GM19372 (cell line): ENCODE measurements around the gene SH3PXD2A.

Experiments
- ATAC-seq: cut with Tn5 transposase; IDR thresholded peaks from one replicate; pipeline ENCODE4 v1.9.1; 2021; ENCODE audit warnings: mild to moderate bottlenecking, low read depth, moderate library complexity; ENCODE audit not compliant: unreplicated experiment

The SH3PXD2A gene

DNA sequence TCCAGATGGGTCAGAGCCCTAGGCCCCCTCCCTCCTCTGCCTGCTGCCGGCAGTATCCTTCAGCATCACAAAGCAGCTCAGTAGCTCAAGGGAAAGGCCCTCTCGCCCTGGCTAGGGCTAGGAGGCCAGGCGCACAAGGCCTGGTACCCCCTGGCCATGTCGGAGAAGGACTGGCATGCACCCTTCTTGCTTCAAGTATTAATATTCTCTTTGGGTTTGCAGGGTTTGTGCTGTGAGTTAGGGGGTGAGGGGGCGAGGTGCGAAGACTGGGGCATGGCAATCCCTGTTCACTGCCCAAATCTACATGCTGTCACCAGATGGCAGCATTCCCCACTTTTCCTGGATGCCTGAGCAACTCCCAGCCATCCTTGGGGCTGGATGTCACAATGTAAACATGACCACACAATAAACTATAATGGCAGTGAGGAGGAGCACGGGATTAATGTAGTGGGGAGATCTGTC lies 256.7 kb downstream of the SH3PXD2A start:
- ATAC-seq, result no peak

GRCh38 chr10:103597003-103597402 lies 258.4 kb downstream of the SH3PXD2A start:
- ATAC-seq, result no peak

- no peak for ATAC-seq
These were observed 259.2 kb downstream of the SH3PXD2A start for GRCh38 chr10:103595933-103596726.

DNA sequence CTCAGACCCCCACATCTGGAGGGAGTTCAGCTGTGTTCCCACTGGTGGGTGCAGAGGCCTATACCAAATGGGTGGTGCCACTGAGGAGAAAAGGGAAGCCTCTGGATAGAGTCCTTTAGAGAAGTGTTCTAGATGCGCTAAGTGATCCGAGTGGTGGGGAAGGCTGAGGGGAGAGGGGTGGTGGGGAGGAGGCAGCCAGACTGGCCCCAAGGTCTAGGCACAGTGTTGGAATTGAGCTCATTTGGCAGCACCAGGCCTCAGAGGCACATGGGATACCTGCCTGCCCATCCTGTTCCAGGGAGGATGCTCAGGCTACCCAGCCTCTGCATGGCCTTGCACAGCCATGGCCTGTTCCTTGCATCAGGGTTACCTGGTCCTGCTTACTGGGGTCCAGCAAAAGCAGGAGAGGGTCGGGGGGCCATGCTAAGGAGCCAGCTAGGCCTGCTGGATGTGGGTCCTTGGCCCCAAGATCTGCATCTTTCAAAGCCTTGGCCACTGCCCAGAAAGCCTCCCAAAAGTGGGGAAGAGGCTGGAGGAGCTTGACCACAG lies 262.3 kb downstream of the SH3PXD2A start:
- ATAC-seq, result no peak

- ATAC-seq, result no peak
These were observed 263.0 kb downstream of the SH3PXD2A start for GRCh38 chr10:103592186-103593021.

DNA sequence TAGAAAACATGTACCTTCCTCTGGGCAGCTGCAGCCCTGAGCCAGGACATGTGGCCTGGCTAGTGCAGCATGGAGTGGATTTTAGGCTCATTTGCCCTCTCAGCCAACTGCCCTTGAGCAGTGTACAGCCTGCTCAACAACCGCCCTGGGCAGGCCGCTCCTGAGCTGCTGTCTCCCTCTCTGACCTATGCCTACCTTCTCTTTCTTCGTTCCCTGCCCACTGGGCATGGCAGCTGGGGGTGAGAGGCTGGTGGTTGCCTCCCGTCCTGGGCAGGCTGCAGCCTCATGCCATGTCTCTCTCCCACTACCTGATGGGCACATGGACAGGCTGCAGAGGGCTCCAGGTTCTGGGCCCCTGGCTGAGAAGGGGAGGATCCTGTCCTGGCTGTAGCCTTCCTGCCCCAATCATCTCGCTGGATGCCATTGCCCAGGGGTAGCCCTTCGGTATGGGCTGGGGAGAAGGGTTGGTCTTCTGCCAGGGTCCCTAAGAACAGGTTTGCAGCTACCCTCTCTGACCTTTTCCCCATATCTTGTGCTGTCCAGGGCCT lies 264.6 kb downstream of the SH3PXD2A start:
- ATAC-seq, result no peak

- no peak for ATAC-seq
These were observed 265.3 kb downstream of the SH3PXD2A start for GRCh38 chr10:103590060-103590459.

DNA sequence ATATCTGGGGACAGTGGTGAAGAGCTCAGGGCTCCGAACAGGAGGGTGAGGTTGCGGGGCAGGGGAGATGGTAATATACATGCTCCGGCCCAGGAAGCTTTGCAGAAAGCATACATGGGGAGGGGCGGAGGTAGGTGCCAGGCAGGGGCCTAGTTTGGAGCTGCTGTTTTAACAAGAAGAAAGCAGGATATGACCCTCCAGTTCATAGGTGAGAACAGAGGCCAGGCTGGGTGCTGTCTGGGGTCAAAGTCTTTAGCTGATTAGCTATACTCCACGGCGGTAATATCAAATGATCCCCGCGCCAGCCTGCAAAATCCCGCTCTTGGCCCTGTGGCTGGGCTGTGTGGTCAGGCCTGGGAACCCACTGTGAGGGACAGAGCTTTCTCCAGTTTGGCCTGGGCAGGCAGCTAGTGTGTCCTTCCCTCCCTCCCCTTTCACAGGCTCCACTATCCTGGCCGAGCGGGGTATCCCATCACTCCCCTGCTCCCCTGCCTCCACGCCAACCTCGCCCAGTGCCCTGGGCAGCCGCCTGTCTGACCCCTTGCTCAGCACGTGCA lies 266.2 kb downstream of the SH3PXD2A start:
- ATAC-seq, result no peak

DNA sequence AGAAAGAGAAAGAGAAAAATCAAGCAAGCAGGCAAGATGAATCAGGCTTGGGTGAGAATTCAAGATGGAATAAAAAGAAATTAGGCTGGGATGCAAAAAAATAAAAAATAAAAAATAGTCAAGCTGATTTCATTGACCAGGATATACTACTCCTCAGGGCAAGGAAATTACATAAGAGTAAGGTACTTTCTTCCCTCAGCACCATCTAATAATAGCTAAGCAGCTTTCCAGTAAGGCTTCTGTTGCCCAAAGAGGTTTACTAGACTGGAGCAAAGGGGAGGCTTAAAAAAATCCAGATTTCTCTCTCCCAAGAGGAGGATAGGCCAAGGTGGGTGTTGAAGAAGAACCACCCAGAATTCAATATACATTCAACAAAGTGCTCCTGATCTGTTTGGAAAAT lies 268.3 kb downstream of the SH3PXD2A start:
- no peak for ATAC-seq

DNA sequence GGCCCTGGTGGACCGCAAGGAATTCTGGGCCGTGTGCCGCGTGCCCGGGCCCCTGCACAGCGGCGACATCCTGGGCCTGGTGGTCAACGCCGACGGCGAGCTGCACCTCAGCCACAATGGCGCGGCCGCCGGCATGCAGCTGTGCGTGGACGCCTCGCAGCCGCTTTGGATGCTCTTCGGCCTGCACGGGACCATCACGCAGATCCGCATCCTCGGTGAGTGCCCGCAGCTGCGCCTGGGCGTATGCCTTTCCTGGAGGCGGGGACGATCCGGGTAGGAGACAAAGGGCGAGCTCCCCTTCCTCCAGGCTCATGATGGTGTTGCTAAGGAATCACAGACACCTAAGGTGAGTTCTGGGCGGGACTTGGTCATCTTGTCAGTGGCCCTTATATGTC lies 270.4 kb downstream of the SH3PXD2A start:
- ATAC-seq, result no peak

- no peak for ATAC-seq
These were observed 271.0 kb downstream of the SH3PXD2A start for GRCh38 chr10:103584216-103585010.

- ATAC-seq, result no peak
These were observed 271.5 kb downstream of the SH3PXD2A start for GRCh38 chr10:103583871-103584215.

GRCh38 chr10:103582331-103583123 lies 272.8 kb downstream of the SH3PXD2A start:
- ATAC-seq, result no peak

GRCh38 chr10:103581499-103581898 lies 273.9 kb downstream of the SH3PXD2A start:
- ATAC-seq, result no peak

DNA sequence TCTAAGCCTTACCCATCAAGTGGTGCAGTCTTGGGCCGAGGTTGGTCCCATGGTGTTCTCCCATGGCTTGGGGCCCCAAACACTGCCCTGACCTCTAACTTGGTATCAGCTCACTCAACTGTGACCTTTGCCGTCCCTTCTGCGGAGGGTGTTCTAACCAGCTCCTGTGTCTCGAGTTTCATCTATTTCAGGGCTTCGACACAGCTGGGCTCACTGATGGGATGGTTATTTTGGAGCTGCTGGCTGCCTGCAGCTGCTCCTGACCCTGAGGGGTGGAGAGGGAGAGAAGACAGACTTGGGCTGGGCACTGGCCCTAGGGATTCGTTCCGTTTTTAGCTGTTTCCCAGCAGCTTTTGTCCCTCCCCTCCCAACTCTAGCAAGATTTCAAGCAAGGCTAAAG lies 274.9 kb downstream of the SH3PXD2A start:
- no peak for ATAC-seq

DNA sequence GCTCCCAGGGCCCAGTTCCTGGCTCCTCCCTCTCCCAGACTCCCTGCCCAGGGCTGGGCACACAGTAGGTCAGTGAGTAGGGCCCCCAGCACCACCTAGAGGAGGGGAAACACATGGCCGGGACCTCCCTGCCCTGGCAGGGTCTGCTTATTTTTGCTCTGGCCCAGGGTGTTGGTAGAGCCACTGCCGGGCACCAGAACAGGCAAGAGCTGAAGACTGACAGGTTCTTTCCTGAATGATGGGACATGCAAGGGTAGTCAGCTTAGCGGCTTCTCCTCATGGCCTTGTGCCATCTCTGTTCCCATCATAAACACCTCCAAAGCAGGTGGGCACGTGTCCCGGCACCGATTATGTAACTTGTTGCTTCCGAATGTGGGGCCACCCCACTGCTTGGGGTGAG lies 275.4 kb downstream of the SH3PXD2A start:
- ATAC-seq, result no peak

DNA sequence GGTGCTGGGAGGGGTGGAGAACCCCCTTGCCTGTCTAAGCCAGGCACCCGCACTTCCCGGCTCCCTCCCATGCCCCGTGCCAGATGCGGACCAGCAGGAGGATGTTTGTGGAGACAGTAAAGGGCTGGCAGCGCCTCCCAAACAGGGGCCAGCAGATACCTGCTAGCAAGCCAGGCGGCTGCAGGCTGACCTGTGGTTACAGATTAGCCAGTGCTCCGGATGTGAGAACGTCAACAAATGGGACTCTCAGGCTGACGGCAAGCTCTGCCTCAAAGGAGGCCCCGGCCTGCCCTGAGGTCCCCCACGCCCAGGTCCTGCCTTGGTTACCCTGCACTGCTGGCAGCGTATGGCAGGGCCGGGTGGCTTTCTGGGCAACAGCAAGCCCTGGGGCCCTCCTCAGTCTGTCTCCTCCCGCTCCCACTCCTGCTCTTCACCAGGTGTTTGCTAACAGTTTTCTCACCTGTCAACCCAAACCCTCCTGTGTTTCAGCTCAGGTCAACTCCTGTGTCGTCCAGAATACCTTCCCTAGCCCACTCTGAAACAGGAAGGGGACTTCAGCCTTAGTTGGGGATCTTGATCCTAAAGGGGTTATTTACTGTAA lies 276.5 kb downstream of the SH3PXD2A start:
- ATAC-seq, result no peak

DNA sequence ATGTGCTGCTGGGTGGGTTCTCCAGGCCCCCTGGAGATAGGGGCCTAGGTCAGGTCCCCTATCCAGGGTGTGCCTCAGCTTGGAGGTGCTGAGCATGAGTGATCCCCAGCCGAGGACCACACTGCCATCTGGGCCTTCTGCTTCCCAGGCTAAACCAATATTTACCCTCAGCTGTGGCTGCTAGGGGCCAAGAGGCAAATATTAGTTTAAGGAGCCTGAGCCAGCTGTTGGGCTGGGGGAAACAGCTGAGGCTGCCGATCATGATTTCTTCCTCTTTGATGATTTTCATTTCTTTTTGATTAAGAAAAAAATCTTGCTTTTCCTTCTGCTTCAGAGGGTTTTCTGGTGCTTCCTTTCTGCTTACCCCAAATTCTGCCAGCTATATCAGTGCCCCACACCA lies 278.5 kb downstream of the SH3PXD2A start:
- no peak for ATAC-seq

GRCh38 chr10:103576076-103576471 lies 279.3 kb downstream of the SH3PXD2A start:
- no peak for ATAC-seq
